Immature natural killer cell (primary cell): ENCODE data around the gene CHST11. TPM values are rescaled to one million over a fixed set of nuclear protein-coding genes. Genes with fewer than 3 reads are reported as not detected.
"Not testable (repeated sequence)": the region's sequence is repeated elsewhere in the genome, so short reads cannot be mapped to it uniquely, and the experiment has no call there.

Source experiments
- DNase-seq, 3 donors: peaks; one replicate each; pipeline ENCODE4 v3.0.0; 2022; ENCODE audit warnings: mixed read lengths in 1 of 3
- H3K27ac Mint-ChIP-seq, 6 donors: one replicate each; pipeline ENCODE4 v1.8.0; 2020; ENCODE audit warnings: mixed read lengths in 6 of 6, mild to moderate bottlenecking in 5 of 6, inconsistent platforms in 4 of 6, moderate library complexity in 3 of 6
- H3K27me3 Mint-ChIP-seq, 3 donors: one replicate each; pipeline ENCODE4 v1.8.0; 2020 to 2021; ENCODE audit warnings: low read depth in 3 of 3, mild to moderate bottlenecking in 3 of 3, mixed read lengths in 3 of 3, moderate library complexity in 3 of 3, inconsistent platforms in 1 of 3
- H3K36me3 Mint-ChIP-seq, 3 donors: one replicate each; pipeline ENCODE4 v1.8.0; 2020; ENCODE audit warnings: mixed read lengths in 3 of 3, inconsistent platforms in 2 of 3, mild to moderate bottlenecking in 2 of 3
- H3K4me1 Mint-ChIP-seq, 2 donors: one replicate each; pipeline ENCODE4 v1.8.0; 2020; ENCODE audit warnings: inconsistent platforms in 2 of 2, mild to moderate bottlenecking in 2 of 2, mixed read lengths in 2 of 2, moderate library complexity in 1 of 2
- H3K4me3 Mint-ChIP-seq, 5 donors: one replicate each; pipeline ENCODE4 v1.8.0; 2020; ENCODE audit warnings: mild to moderate bottlenecking in 5 of 5, mixed read lengths in 5 of 5, inconsistent platforms in 3 of 5, moderate library complexity in 3 of 5
- H3K9me3 Mint-ChIP-seq, 6 donors: one replicate each; pipeline ENCODE4 v1.8.0; 2020; ENCODE audit warnings: mild to moderate bottlenecking in 6 of 6, mixed read lengths in 6 of 6, inconsistent platforms in 4 of 6, moderate library complexity in 3 of 6
- polyA plus RNA-seq, 3 donors: library from polyadenylated mRNA; unstranded; fragments of 300-500 nt; fragmentation: Illumina TruSeq; gene quantifications; one replicate each; pipeline ENCODE4 v1.2.3, GENCODE V29; 2021

Gene CHST11
- polyA plus RNA-seq, 3 donors from 2014 or later: 42.5 to 90.1 (median 78.4) TPM

- Mint-ChIP-seq H3K4me3 (no peak overlapping the region), H3K36me3 (peaks cover 9 to 13% (median 11%) of the 10 kb centered on the region in 3 donors), H3K27ac (no peak overlapping the region), H3K27me3 (peaks cover 0 to 2% (median 0%) of the 10 kb centered on the region in 3 donors), H3K4me1 (peaks cover 60 to 81% of the 10 kb centered on the region in 2 donors), H3K9me3 (peaks cover 0 to 3% (median 0%) of the 10 kb centered on the region in 6 donors)
- DNase-seq: no peak
Measured at GRCh38 chr12:104562763-104563162, 106.0 kb downstream of the CHST11 start.

GRCh38 chr12:104564662-104565061 lies 107.9 kb downstream of the CHST11 start:
- not testable (repeated sequence) for H3K27ac Mint-ChIP-seq, DNase-seq, H3K4me3 Mint-ChIP-seq, H3K27me3 Mint-ChIP-seq, H3K9me3 Mint-ChIP-seq
- H3K4me1 Mint-ChIP-seq: peaks cover 74 to 95% of the 10 kb centered on the region in 2 donors
- H3K36me3 Mint-ChIP-seq: peaks cover 9 to 13% (median 11%) of the 10 kb centered on the region in 3 donors

- Mint-ChIP-seq H3K36me3 (peaks cover 9 to 13% (median 11%) of the 10 kb centered on the region in 3 donors), H3K9me3 (peaks cover 0 to 3% (median 0%) of the 10 kb centered on the region in 6 donors), H3K27ac (peak overlapping the region in 5 of 6 donors; percentile 13 to 87 (median 27)), H3K27me3 (peaks cover 0 to 11% (median 2%) of the 10 kb centered on the region in 3 donors), H3K4me1 (peaks cover 74 to 95% of the 10 kb centered on the region in 2 donors), H3K4me3 (no peak overlapping the region)
- DNase-seq: no peak
Measured at GRCh38 chr12:104565606-104566243, 109.0 kb downstream of the CHST11 start.

DNA sequence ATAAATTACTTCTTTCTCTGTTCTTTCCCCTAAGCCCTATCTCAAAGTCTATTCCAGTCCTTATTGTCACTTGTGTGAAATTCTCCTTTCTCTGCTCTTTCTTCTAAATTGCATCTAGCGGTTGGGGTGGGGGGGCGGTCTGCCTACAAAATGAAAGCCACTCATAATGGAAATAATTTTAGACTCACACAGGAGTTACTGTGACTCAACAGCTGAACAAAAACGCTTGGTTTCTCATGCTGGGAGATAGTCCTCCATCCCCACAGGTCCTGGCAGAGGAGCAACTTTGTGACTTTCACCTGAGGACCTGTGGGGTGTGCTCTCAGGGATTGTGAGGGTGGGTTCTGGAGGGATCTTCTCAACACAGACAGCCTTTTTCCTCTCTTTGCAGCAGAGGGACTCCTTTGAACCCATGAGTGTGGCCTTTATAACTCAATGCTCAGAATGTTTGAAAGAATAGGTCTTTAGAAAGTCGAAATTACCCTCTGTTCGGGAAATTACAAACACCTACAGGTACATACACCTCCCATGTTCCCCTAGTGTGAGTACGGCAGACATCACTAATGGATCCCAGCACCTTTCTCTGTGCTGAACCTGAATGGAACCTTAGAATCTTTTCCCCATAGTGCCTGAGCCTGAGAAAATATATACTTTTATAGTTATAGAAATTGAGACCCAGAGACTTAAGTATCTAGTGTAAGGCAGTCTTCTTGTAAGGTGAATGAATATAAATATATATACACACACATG lies 109.7 kb downstream of the CHST11 start:
- peaks cover 9 to 13% (median 11%) of the 10 kb centered on the region in 3 donors for H3K36me3 Mint-ChIP-seq
- H3K9me3 Mint-ChIP-seq: peaks cover 0 to 3% (median 0%) of the 10 kb centered on the region in 6 donors
- peak overlapping the region in 5 of 6 donors; percentile 13 to 87 (median 27) for H3K27ac Mint-ChIP-seq
- H3K4me1 Mint-ChIP-seq: peaks cover 76 to 95% of the 10 kb centered on the region in 2 donors
- H3K27me3 Mint-ChIP-seq: peaks cover 0 to 13% (median 2%) of the 10 kb centered on the region in 3 donors
- H3K4me3 Mint-ChIP-seq: no peak overlapping the region
- DNase-seq: no peak

GRCh38 chr12:104567832-104568486 lies 111.2 kb downstream of the CHST11 start:
- H3K9me3 Mint-ChIP-seq: peaks cover 0 to 3% (median 0%) of the 10 kb centered on the region in 6 donors
- peaks cover 9 to 17% (median 11%) of the 10 kb centered on the region in 3 donors for H3K36me3 Mint-ChIP-seq
- H3K4me3 Mint-ChIP-seq: peak overlapping the region in 4 of 5 donors; percentile 77 to 84 (median 80)
- H3K27ac Mint-ChIP-seq: peak overlapping the region; percentile 82 to 92 (median 86)
- peaks cover 0 to 11% (median 2%) of the 10 kb centered on the region in 3 donors for H3K27me3 Mint-ChIP-seq
- DNase-seq: peak in 2 of 3 donors; percentile 10 to 23
- H3K4me1 Mint-ChIP-seq: peaks cover 76 to 91% of the 10 kb centered on the region in 2 donors

DNA sequence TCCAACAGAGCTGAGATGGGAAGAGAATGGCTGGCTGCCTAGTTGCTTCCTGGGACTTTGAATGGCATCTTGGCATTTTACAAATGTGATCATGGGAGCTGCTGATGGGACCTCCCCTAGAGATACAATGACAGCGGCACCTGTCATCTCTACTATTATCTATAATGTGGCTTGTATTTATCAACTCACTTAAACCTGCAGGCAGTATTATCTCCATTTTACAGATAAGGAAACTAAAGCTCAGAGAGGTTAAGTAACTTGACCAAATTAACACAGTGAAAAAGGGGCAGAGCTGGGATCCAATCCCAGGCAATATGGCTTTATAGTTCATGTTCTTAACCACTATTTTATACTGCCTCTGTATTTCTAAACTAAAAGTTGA lies 111.7 kb downstream of the CHST11 start:
- Mint-ChIP-seq H3K4me3 (peak overlapping the region; percentile 70 to 84 (median 79)), H3K27me3 (peaks cover 0 to 11% (median 2%) of the 10 kb centered on the region in 3 donors), H3K9me3 (peaks cover 0 to 3% (median 0%) of the 10 kb centered on the region in 6 donors), H3K4me1 (peaks cover 73 to 89% of the 10 kb centered on the region in 2 donors), H3K36me3 (peaks cover 6 to 17% (median 8%) of the 10 kb centered on the region in 3 donors), H3K27ac (peak overlapping the region; percentile 82 to 92 (median 86))
- DNase-seq: no peak

DNA sequence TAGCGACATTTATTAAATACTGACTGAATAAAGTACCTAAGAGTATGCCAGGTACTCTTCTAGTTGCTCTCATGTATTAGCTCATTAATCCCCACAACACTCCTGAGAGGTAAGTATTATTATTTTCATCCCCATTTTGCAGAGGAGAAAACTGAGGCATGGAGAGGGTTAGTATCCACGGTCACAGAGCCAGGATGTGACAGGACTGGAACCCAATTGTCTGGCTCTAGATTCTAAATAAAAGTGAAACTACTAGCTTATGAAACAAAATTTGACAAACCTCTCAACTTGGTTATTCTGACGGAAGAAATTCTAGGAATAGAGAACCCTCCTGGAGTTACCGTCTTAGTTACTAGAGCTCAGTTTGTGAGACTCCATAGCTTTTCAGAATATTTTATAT lies 112.2 kb downstream of the CHST11 start:
- peaks cover 4 to 16% (median 5%) of the 10 kb centered on the region in 3 donors for H3K36me3 Mint-ChIP-seq
- peak in 2 of 3 donors; percentile 23 to 25 for DNase-seq

GRCh38 chr12:104569346-104570173 lies 112.8 kb downstream of the CHST11 start:
- peak overlapping the region; percentile 70 to 84 (median 79) for H3K4me3 Mint-ChIP-seq
- DNase-seq: peak; percentile 86 to 87 (median 87)
- peaks cover 0 to 11% (median 2%) of the 10 kb centered on the region in 3 donors for H3K27me3 Mint-ChIP-seq
- peaks cover 0 to 3% (median 0%) of the 10 kb centered on the region in 6 donors for H3K9me3 Mint-ChIP-seq
- H3K36me3 Mint-ChIP-seq: peaks cover 3 to 10% (median 3%) of the 10 kb centered on the region in 3 donors
- H3K27ac Mint-ChIP-seq: peak overlapping the region; percentile 82 to 92 (median 86)
- peaks cover 78 to 83% of the 10 kb centered on the region in 2 donors for H3K4me1 Mint-ChIP-seq

More for the DNA sequence above, 112.2 kb downstream of the CHST11 start:
- peak overlapping the region; percentile 70 to 84 (median 79) for H3K4me3 Mint-ChIP-seq
- peaks cover 77 to 89% of the 10 kb centered on the region in 2 donors for H3K4me1 Mint-ChIP-seq
- H3K9me3 Mint-ChIP-seq: peaks cover 0 to 3% (median 0%) of the 10 kb centered on the region in 6 donors
- peaks cover 0 to 11% (median 2%) of the 10 kb centered on the region in 3 donors for H3K27me3 Mint-ChIP-seq
- H3K27ac Mint-ChIP-seq: peak overlapping the region; percentile 82 to 92 (median 86)

- Mint-ChIP-seq H3K27ac (peak overlapping the region; percentile 82 to 92 (median 86)), H3K4me3 (peak overlapping the region; percentile 70 to 84 (median 79)), H3K4me1 (peaks cover 80 to 85% of the 10 kb centered on the region in 2 donors), H3K36me3 (peaks cover 0 to 7% (median 0%) of the 10 kb centered on the region in 3 donors), H3K9me3 (peaks cover 0 to 3% (median 0%) of the 10 kb centered on the region in 6 donors), H3K27me3 (peaks cover 0 to 11% (median 2%) of the 10 kb centered on the region in 3 donors)
- no peak for DNase-seq
Measured at GRCh38 chr12:104570174-104570907, 113.6 kb downstream of the CHST11 start.

DNA sequence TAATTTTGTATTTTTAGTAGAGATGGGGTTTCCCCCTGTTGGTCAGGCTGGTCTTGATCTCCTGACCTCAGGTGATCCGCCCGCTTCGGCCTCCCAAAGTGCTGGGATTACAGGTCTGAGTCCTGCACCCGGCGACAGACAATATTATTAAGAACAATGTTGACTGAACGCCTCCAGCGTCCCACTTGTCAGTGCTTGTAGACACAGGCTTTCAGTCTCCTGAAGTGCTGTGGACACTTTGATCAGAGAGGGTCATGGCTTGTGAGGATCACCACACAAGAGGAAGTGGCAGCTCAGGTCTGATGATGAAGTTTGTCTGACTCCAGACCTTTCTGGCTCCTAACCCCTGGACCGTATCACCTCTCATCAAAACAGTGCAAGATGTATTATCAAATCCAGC lies 114.6 kb downstream of the CHST11 start:
- Mint-ChIP-seq H3K4me3 (peak overlapping the region in 4 of 5 donors; percentile 29 to 79 (median 46)), H3K27me3 (peaks cover 0 to 11% (median 2%) of the 10 kb centered on the region in 3 donors), H3K9me3 (peaks cover 0 to under 1% (median 0%) of the 10 kb centered on the region in 6 donors), H3K27ac (peak overlapping the region in 3 of 6 donors; percentile 28 to 45 (median 39)), H3K4me1 (peaks cover 80 to 85% of the 10 kb centered on the region in 2 donors), H3K36me3 (peaks cover 0 to 7% (median 0%) of the 10 kb centered on the region in 3 donors)
- peak in 1 of 3 donors; percentile 17 for DNase-seq

DNA sequence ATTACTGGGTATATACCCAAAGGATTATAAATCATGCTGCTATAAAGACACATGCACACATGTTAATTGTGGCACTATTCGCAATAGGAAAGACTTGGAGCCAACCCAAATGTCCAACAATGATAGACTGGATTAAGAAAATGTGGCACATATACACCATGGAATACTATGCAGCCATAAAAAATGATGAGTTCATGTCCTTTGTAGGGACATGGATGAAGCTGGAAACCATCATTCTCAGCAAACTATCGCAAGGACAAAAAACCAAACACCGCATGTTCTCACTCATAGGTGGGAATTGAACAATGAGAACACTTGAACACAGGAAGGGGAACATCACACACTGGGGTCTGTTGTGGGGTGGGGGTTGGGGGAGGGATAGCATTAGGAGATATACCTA lies 117.6 kb downstream of the CHST11 start:
- H3K27me3 Mint-ChIP-seq, H3K27ac Mint-ChIP-seq, H3K9me3 Mint-ChIP-seq, H3K36me3 Mint-ChIP-seq, DNase-seq, H3K4me3 Mint-ChIP-seq: not testable (repeated sequence)
- H3K4me1 Mint-ChIP-seq: peaks cover 80 to 83% of the 10 kb centered on the region in 2 donors

DNA sequence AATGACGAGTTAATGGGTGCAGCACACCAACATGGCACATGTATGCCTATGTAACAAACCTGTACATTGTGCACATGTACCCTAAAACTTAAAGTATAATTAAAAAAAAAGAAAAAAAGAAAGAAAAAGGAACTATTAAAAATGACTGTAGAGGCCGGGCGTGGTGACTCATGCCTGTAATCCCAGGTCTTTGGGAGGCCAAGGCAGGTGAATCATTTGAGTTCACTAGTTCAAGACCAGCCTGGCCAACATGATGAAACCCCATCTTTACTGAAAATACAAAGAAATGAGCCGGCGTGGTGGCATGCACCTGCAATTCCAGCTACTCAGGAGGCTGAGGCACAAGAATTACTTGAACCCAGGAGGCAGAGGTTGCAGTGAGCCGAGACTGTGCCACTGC lies 118.0 kb downstream of the CHST11 start:
- not testable (repeated sequence) for H3K27me3 Mint-ChIP-seq, H3K9me3 Mint-ChIP-seq

More for the DNA sequence above, 118.0 kb downstream of the CHST11 start:
- H3K36me3 Mint-ChIP-seq, DNase-seq, H3K4me3 Mint-ChIP-seq, H3K27ac Mint-ChIP-seq: not testable (repeated sequence)
- H3K4me1 Mint-ChIP-seq: peaks cover 80 to 83% of the 10 kb centered on the region in 2 donors
